Epithelial cell of proximal tubule (primary cell): ENCODE data around the gene ARIH2. TPM values are rescaled to one million over a fixed set of nuclear protein-coding genes. Genes with fewer than 3 reads are reported as not detected.
A peak's percentile ranks its signal among the peaks of the same experiment; 100 is the strongest.
"Not testable (repeated sequence)": the region's sequence is repeated elsewhere in the genome, so short reads cannot be mapped to it uniquely, and the experiment has no call there.

Experiments
- DNase-seq: peaks from one replicate; pipeline ENCODE4 v3.0.0-alpha.2; 2011; ENCODE audit warnings: low read depth
- H3K4me3 ChIP-seq: 2 replicates; pipeline ENCODE4 v1.5.1; 2011; ENCODE audit warnings: low read depth, mild to moderate bottlenecking, low read length
- total RNA-seq: library from RNA; depleted of rRNA; stranded (reverse); fragments of >200 nt; gene quantifications from 2 replicates; pipeline ENCODE4 v1.2.3, GENCODE V29; 2015
- TF ChIP-seq, protein P1 (sequence below): conservative IDR thresholded peaks from 2 replicates; pipeline ENCODE4 v1.5.1; 2012; ENCODE audit warnings: low read depth, mild to moderate bottlenecking, low read length

Gene ARIH2
- total RNA-seq, 1 donor from 2014 or later, result 44.8 TPM

DNA sequence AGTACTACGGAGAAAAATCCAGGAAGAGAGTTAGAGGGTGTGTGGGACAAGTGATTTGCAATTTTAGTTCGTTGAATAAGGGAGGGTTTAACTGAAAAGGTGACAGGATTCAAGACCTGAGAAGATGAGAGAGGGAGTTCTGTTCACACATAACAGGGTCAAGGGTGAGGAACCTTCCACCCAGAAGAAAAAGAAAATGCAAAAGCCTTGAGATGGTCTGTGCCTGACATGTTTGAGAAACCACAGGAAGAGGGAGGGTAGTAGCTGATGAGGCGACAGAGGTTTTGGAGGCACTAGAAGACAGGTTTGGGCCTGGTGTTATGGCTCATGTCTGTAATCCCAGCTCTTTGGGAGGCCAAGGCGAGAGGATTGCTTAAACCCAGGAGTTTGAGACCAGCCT lies 19.4 kb upstream of the ARIH2 start:
- no peak overlapping the region for H3K4me3 ChIP-seq
- DNase-seq, result no peak
- TF ChIP-seq, protein P1, sequence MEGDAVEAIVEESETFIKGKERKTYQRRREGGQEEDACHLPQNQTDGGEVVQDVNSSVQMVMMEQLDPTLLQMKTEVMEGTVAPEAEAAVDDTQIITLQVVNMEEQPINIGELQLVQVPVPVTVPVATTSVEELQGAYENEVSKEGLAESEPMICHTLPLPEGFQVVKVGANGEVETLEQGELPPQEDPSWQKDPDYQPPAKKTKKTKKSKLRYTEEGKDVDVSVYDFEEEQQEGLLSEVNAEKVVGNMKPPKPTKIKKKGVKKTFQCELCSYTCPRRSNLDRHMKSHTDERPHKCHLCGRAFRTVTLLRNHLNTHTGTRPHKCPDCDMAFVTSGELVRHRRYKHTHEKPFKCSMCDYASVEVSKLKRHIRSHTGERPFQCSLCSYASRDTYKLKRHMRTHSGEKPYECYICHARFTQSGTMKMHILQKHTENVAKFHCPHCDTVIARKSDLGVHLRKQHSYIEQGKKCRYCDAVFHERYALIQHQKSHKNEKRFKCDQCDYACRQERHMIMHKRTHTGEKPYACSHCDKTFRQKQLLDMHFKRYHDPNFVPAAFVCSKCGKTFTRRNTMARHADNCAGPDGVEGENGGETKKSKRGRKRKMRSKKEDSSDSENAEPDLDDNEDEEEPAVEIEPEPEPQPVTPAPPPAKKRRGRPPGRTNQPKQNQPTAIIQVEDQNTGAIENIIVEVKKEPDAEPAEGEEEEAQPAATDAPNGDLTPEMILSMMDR, result no peak

GRCh38 chr3:48907026-48907425 lies 11.6 kb upstream of the ARIH2 start:
- not testable (repeated sequence) for DNase-seq, H3K4me3 ChIP-seq

DNA sequence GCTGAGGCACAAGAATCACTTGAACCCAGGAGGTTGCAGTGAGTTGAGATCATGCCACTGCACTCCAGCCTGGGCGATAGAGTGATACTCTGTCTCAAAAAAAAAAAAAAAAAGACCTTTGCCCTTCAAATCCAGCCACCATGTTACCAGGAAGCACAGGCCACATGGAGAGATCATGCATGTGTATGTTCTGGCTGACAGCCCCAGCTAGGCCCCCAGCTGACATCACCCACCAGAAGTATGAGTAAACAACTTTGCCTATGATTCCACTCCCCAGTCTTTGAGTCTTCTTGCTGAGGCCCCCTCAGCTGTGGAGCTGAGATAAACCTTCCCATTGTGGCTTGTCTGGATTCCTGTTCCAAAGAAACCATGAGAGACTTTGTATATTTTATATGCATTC lies 3.3 kb upstream of the ARIH2 start:
- TF ChIP-seq, protein P1, result no peak
- H3K4me3 ChIP-seq, result no peak overlapping the region
- no peak for DNase-seq

- TF ChIP-seq, protein P1, result no peak
- peak overlapping the region; percentile 87 for H3K4me3 ChIP-seq
- no peak for DNase-seq
Measured at GRCh38 chr3:48919215-48920138, 835 bp downstream of the ARIH2 start.

DNA sequence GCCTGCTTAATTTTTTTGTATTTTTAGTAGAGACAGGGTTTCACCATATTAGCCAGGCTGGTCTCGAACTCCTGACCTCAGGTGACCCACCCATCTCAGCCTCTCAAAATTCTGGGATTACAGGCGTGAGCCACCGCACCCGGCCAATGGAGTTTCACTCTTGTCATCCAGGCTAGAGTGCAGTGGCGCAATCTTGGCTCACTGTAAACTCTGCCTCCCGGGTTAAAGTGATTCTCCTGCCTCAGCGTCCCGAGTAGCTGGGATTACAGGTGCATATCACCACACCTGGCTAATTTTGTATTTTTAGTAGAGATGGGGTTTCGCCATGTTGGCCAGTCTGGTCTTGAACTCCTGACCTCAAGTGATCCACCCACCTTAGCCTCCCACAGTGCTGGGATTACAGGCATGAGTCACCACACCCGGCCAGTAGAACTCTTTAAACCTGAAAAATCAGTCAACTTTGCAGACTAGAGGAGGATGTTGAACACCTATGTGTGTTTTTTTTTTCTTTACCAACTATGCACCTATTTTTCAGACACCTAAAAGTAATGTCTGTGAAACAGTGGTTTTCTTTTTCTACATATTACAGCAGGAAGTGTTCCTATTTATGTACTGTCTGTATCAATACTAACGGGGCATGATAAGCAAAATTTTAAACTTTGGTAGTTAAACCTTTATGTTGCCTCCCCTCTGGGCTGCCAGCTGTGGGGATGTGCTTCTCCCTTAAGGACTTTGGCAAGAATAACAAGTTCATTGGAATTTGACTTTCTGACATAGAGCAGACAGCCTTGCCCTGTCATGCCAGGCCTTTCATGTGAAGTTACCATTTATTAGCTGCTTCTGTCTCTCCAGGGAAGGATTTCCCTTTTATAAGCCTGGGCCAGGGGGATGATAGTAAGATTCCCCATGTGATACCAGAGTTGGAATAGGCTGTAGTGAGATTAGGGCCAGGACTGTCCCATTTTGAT lies 8.1 kb downstream of the ARIH2 start:
- no peak for DNase-seq
- H3K4me3 ChIP-seq, result no peak overlapping the region
- TF ChIP-seq, protein P1, result no peak

DNA sequence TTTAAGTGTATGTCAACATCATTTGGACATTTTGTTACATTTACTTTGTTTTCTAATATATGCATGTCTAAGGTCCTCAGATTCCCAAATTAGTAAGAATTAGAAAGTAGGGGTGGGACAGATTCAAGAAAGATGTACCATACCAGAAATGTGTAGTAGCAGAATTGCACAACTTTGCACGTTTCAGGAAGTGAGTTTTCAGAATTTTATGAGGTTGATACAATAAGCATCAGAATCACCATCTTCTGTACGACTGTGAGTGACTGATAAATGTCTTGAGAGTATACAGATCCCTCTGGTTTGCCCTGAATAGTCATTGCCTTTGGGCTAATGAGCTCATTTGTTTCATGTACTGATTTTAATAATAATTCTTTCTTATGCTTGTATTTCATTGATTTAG lies 9.3 kb downstream of the ARIH2 start:
- H3K4me3 ChIP-seq, result no peak overlapping the region
- TF ChIP-seq, protein P1, result no peak
- no peak for DNase-seq

GRCh38 chr3:48928679-48929078 lies 10.0 kb downstream of the ARIH2 start:
- no peak for DNase-seq
- TF ChIP-seq, protein P1, result no peak
- no peak overlapping the region for H3K4me3 ChIP-seq
